ENCODE results near the gene ARRB2. TPM values are rescaled to one million over a fixed set of nuclear protein-coding genes. Genes with fewer than 3 reads are reported as not detected.

ARRB2 gene
- polyA plus RNA-seq, 2 of the 4 experiments (the other 2 are of a cell fraction): 61.0 to 73.1 TPM

- no peak overlapping the region for H3K27ac ChIP-seq
- 44% methylated on average over 6 of the region's 6 CpGs for WGBS (ENCODE audit: missing lambda C conversion rate)
- no peak for ATAC-seq
- ChIA-PET CTCF (interaction anchor here (0.6 to 14.7 kb wide), 4 partner anchors 21 to 737 kb away, joined by 3 to 157 read pairs (median 4); partner anchors contain the start of genes GLTPD2 and VMO1), POLR2A (no interaction called here)
- peaks cover 15% of the 10 kb centered on the region for H3K4me1 ChIP-seq
- no peak for DNase-seq (ENCODE audit: low read depth in 1 of 2, low spot score in 1 of 2)
- FAIRE-seq: no peak
- TF ChIP-seq EHMT2 (IDR thresholded peaks at IDR 0.05; ENCODE audit: low read depth) (no peak), MAFK (IDR thresholded peaks at IDR 0.05; ENCODE audit: partially characterized antibody) (no peak), CHD2 (IDR thresholded peaks at IDR 0.05; ENCODE audit: low read length, partially characterized antibody) (no peak), FOXS1 (CRISPR knock-in tag; IDR thresholded peaks at IDR 0.05) (no peak), RCOR1 (IDR thresholded peaks at IDR 0.05; ENCODE audit: low read depth, low read length) (no peak), FOSL2 (IDR thresholded peaks at IDR 0.05) (no peak), FOSL2 (CRISPR knock-in tag; IDR thresholded peaks at IDR 0.05) (no peak), JUNB (IDR thresholded peaks at IDR 0.05) (no peak), ZC3H11A (IDR thresholded peaks at IDR 0.05) (no peak), PHF8 (IDR thresholded peaks at IDR 0.05; ENCODE audit: borderline replicate concordance, low read depth) (no peak), CBX2 (IDR thresholded peaks at IDR 0.05; ENCODE audit: borderline replicate concordance, low read depth) (no peak), TFCP2L1 (CRISPR knock-in tag; IDR thresholded peaks at IDR 0.05) (no peak), CHD4 (IDR thresholded peaks at IDR 0.05; ENCODE audit: borderline replicate concordance) (no peak), TP53 (CRISPR knock-in tag; IDR thresholded peaks at IDR 0.05) (no peak), RNF2 (IDR thresholded peaks at IDR 0.05; ENCODE audit: borderline replicate concordance, low read depth) (no peak), ZFP36 (IDR thresholded peaks at IDR 0.05; ENCODE audit: borderline replicate concordance, partially characterized antibody) (no peak)
- TF ChIP-seq, protein P1, sequence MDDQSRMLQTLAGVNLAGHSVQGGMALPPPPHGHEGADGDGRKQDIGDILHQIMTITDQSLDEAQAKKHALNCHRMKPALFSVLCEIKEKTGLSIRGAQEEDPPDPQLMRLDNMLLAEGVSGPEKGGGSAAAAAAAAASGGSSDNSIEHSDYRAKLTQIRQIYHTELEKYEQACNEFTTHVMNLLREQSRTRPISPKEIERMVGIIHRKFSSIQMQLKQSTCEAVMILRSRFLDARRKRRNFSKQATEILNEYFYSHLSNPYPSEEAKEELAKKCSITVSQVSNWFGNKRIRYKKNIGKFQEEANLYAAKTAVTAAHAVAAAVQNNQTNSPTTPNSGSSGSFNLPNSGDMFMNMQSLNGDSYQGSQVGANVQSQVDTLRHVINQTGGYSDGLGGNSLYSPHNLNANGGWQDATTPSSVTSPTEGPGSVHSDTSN (IDR thresholded peaks at IDR 0.05): no peak
- H3K9me3 ChIP-seq: no peaks in the 10 kb centered on the region
- no peak overlapping the region for H3K4me3 ChIP-seq
- H3K4me2 ChIP-seq: no peak overlapping the region
Observed at GRCh38 chr17:4768298-4768697, 57.9 kb downstream of the ARRB2 start.

- H3K4me1 ChIP-seq: peaks cover 15% of the 10 kb centered on the region
- no peak overlapping the region for H3K27ac ChIP-seq
- ChIA-PET POLR2A (no interaction called here), CTCF (interaction anchor here (0.6 to 14.7 kb wide), 7 partner anchors 19 to 584 kb away, joined by 3 to 157 read pairs (median 3); partner anchors contain the start of genes GLTPD2 and VMO1)
- no peak overlapping the region for H3K4me3 ChIP-seq
- FAIRE-seq: no peak
- 92% methylated on average over 2 of the region's 2 CpGs for WGBS (ENCODE audit: missing lambda C conversion rate)
- H3K9me3 ChIP-seq: no peaks in the 10 kb centered on the region
- TF ChIP-seq JUNB (IDR thresholded peaks at IDR 0.05) (no peak), MAFK (IDR thresholded peaks at IDR 0.05; ENCODE audit: partially characterized antibody) (peak; percentile 23)
- ATAC-seq: no peak
- no peak for DNase-seq (ENCODE audit: low read depth in 1 of 2, low spot score in 1 of 2)
- peak overlapping the region; percentile 17; the same call in 1 of the 3 replicates for H3K4me2 ChIP-seq
Observed at GRCh38 chr17:4769628-4770027, 59.2 kb downstream of the ARRB2 start.

Other genes starting within 250 kb of the ARRB2 start
- 0.25 and 0.27 TPM in 2 replicates for gene SPNS2, start 211.8 kb upstream of the ARRB2 start, polyA plus RNA-seq (2011; rRNA removed)
- gene SPNS2, start 211.8 kb upstream of the ARRB2 start, polyA plus RNA-seq (2017; fragmentation: RNase III; extraction: RNeasy Plus Mini Kit Qiagen cat#74134 plus additional on column Dnase treatment): 0.13 to 0.46 TPM (median 0.38 TPM) in 3 replicates
- gene MYBBP1A, start 155.2 kb upstream of the ARRB2 start, polyA plus RNA-seq (2011; rRNA removed): 39.7 and 42.9 TPM in 2 replicates
- 95.0 to 103 TPM (median 95.1 TPM) in 3 replicates for gene MYBBP1A, start 155.2 kb upstream of the ARRB2 start, polyA plus RNA-seq (2017; fragmentation: RNase III; extraction: RNeasy Plus Mini Kit Qiagen cat#74134 plus additional on column Dnase treatment)
- not detected in 2 replicates for gene GGT6, start 150.1 kb upstream of the ARRB2 start, polyA plus RNA-seq (2011; rRNA removed)
- not detected in 3 replicates for gene GGT6, start 150.1 kb upstream of the ARRB2 start, polyA plus RNA-seq (2017; fragmentation: RNase III; extraction: RNeasy Plus Mini Kit Qiagen cat#74134 plus additional on column Dnase treatment)
- 0.05 and 0.07 TPM in 2 replicates for gene SMTNL2, start 126.1 kb upstream of the ARRB2 start, polyA plus RNA-seq (2011; rRNA removed)
- 0.06 to 0.21 TPM (median 0.10 TPM) in 3 replicates for gene SMTNL2, start 126.1 kb upstream of the ARRB2 start, polyA plus RNA-seq (2017; fragmentation: RNase III; extraction: RNeasy Plus Mini Kit Qiagen cat#74134 plus additional on column Dnase treatment)
- 0.12 and 0.15 TPM in 2 replicates for gene ALOX15, start 69.0 kb upstream of the ARRB2 start, polyA plus RNA-seq (2011; rRNA removed)
- 0.08 to 0.12 TPM in 2 of 3 replicates, not detected in the other for gene ALOX15, start 69.0 kb upstream of the ARRB2 start, polyA plus RNA-seq (2017; fragmentation: RNase III; extraction: RNeasy Plus Mini Kit Qiagen cat#74134 plus additional on column Dnase treatment)
- 30.2 and 35.5 TPM in 2 replicates for gene PELP1, start 6.5 kb upstream of the ARRB2 start, polyA plus RNA-seq (2011; rRNA removed)
- gene PELP1, start 6.5 kb upstream of the ARRB2 start, polyA plus RNA-seq (2017; fragmentation: RNase III; extraction: RNeasy Plus Mini Kit Qiagen cat#74134 plus additional on column Dnase treatment): 52.5 to 60.0 TPM (median 56.1 TPM) in 3 replicates
- gene MED11, start 20.8 kb downstream of the ARRB2 start, polyA plus RNA-seq (2011; rRNA removed): 57.2 and 74.0 TPM in 2 replicates
- 52.6 to 62.5 TPM (median 58.1 TPM) in 3 replicates for gene MED11, start 20.8 kb downstream of the ARRB2 start, polyA plus RNA-seq (2017; fragmentation: RNase III; extraction: RNeasy Plus Mini Kit Qiagen cat#74134 plus additional on column Dnase treatment)
- 0.15 and 0.16 TPM in 2 replicates for gene ZMYND15, start 29.2 kb downstream of the ARRB2 start, polyA plus RNA-seq (2011; rRNA removed)
- 0.19 to 0.22 TPM (median 0.20 TPM) in 3 replicates for gene ZMYND15, start 29.2 kb downstream of the ARRB2 start, polyA plus RNA-seq (2017; fragmentation: RNase III; extraction: RNeasy Plus Mini Kit Qiagen cat#74134 plus additional on column Dnase treatment)
- 13.8 and 20.5 TPM in 2 replicates for gene CXCL16, start 29.3 kb downstream of the ARRB2 start, polyA plus RNA-seq (2011; rRNA removed)
- gene CXCL16, start 29.3 kb downstream of the ARRB2 start, polyA plus RNA-seq (2017; fragmentation: RNase III; extraction: RNeasy Plus Mini Kit Qiagen cat#74134 plus additional on column Dnase treatment): 9.1 to 11.2 TPM (median 10.1 TPM) in 3 replicates
- 0.80 and 1.2 TPM in 2 replicates for gene TM4SF5, start 61.3 kb downstream of the ARRB2 start, polyA plus RNA-seq (2011; rRNA removed)
- gene TM4SF5, start 61.3 kb downstream of the ARRB2 start, polyA plus RNA-seq (2017; fragmentation: RNase III; extraction: RNeasy Plus Mini Kit Qiagen cat#74134 plus additional on column Dnase treatment): 0.51 to 1.2 TPM (median 0.68 TPM) in 3 replicates
- gene VMO1, start 75.7 kb downstream of the ARRB2 start, polyA plus RNA-seq (2011; rRNA removed): 0.50 and 0.58 TPM in 2 replicates
- 0.39 to 1.1 TPM (median 0.81 TPM) in 3 replicates for gene VMO1, start 75.7 kb downstream of the ARRB2 start, polyA plus RNA-seq (2017; fragmentation: RNase III; extraction: RNeasy Plus Mini Kit Qiagen cat#74134 plus additional on column Dnase treatment)
- gene GLTPD2, start 78.3 kb downstream of the ARRB2 start, polyA plus RNA-seq (2011; rRNA removed): not detected in 2 replicates
- not detected in 3 replicates for gene GLTPD2, start 78.3 kb downstream of the ARRB2 start, polyA plus RNA-seq (2017; fragmentation: RNase III; extraction: RNeasy Plus Mini Kit Qiagen cat#74134 plus additional on column Dnase treatment)
- gene PSMB6, start 85.5 kb downstream of the ARRB2 start, polyA plus RNA-seq (2011; rRNA removed): 376 and 414 TPM in 2 replicates
- gene PSMB6, start 85.5 kb downstream of the ARRB2 start, polyA plus RNA-seq (2017; fragmentation: RNase III; extraction: RNeasy Plus Mini Kit Qiagen cat#74134 plus additional on column Dnase treatment): 387 to 424 TPM (median 414 TPM) in 3 replicates
- 17.0 and 20.2 TPM in 2 replicates for gene PLD2, start 96.5 kb downstream of the ARRB2 start, polyA plus RNA-seq (2011; rRNA removed)
- gene PLD2, start 96.5 kb downstream of the ARRB2 start, polyA plus RNA-seq (2017; fragmentation: RNase III; extraction: RNeasy Plus Mini Kit Qiagen cat#74134 plus additional on column Dnase treatment): 23.0 to 27.4 TPM (median 23.7 TPM) in 3 replicates
- gene MINK1, start 122.7 kb downstream of the ARRB2 start, polyA plus RNA-seq (2011; rRNA removed): 41.3 and 47.1 TPM in 2 replicates
- gene MINK1, start 122.7 kb downstream of the ARRB2 start, polyA plus RNA-seq (2017; fragmentation: RNase III; extraction: RNeasy Plus Mini Kit Qiagen cat#74134 plus additional on column Dnase treatment): 65.2 to 73.1 TPM (median 66.9 TPM) in 3 replicates
- gene C17orf107, start 188.9 kb downstream of the ARRB2 start, polyA plus RNA-seq (2011; rRNA removed): 0.11 and 0.13 TPM in 2 replicates
- gene C17orf107, start 188.9 kb downstream of the ARRB2 start, polyA plus RNA-seq (2017; fragmentation: RNase III; extraction: RNeasy Plus Mini Kit Qiagen cat#74134 plus additional on column Dnase treatment): 0.16 to 0.30 TPM (median 0.25 TPM) in 3 replicates
- gene CHRNE, start 192.5 kb downstream of the ARRB2 start, polyA plus RNA-seq (2011; rRNA removed): 0.07 and 0.10 TPM in 2 replicates
- 0.12 to 0.14 TPM (median 0.13 TPM) in 3 replicates for gene CHRNE, start 192.5 kb downstream of the ARRB2 start, polyA plus RNA-seq (2017; fragmentation: RNase III; extraction: RNeasy Plus Mini Kit Qiagen cat#74134 plus additional on column Dnase treatment)
- gene GP1BA, start 221.6 kb downstream of the ARRB2 start, polyA plus RNA-seq (2011; rRNA removed): not detected in 2 replicates
- not detected in 3 replicates for gene GP1BA, start 221.6 kb downstream of the ARRB2 start, polyA plus RNA-seq (2017; fragmentation: RNase III; extraction: RNeasy Plus Mini Kit Qiagen cat#74134 plus additional on column Dnase treatment)
- gene SLC25A11, start 229.4 kb downstream of the ARRB2 start, polyA plus RNA-seq (2011; rRNA removed): 60.2 and 64.4 TPM in 2 replicates
- 64.4 to 69.2 TPM (median 67.9 TPM) in 3 replicates for gene SLC25A11, start 229.4 kb downstream of the ARRB2 start, polyA plus RNA-seq (2017; fragmentation: RNase III; extraction: RNeasy Plus Mini Kit Qiagen cat#74134 plus additional on column Dnase treatment)
- 98.7 and 110 TPM in 2 replicates for gene RNF167, start 229.6 kb downstream of the ARRB2 start, polyA plus RNA-seq (2011; rRNA removed)
- gene RNF167, start 229.6 kb downstream of the ARRB2 start, polyA plus RNA-seq (2017; fragmentation: RNase III; extraction: RNeasy Plus Mini Kit Qiagen cat#74134 plus additional on column Dnase treatment): 83.9 to 93.7 TPM (median 86.4 TPM) in 3 replicates
- 1,417 and 1,732 TPM in 2 replicates for gene PFN1, start 237.9 kb downstream of the ARRB2 start, polyA plus RNA-seq (2011; rRNA removed)
- gene PFN1, start 237.9 kb downstream of the ARRB2 start, polyA plus RNA-seq (2017; fragmentation: RNase III; extraction: RNeasy Plus Mini Kit Qiagen cat#74134 plus additional on column Dnase treatment): 3,195 to 3,341 TPM (median 3,230 TPM) in 3 replicates
- gene ENO3, start 240.5 kb downstream of the ARRB2 start, polyA plus RNA-seq (2011; rRNA removed): 52.5 and 53.5 TPM in 2 replicates
- gene ENO3, start 240.5 kb downstream of the ARRB2 start, polyA plus RNA-seq (2017; fragmentation: RNase III; extraction: RNeasy Plus Mini Kit Qiagen cat#74134 plus additional on column Dnase treatment): 79.0 to 109 TPM (median 102 TPM) in 3 replicates